ENCODE measurements around the gene GRAMD4. TPM values are rescaled to one million over a fixed set of nuclear protein-coding genes. Genes with fewer than 3 reads are reported as not detected.

Gene GRAMD4
- total and polyA plus RNA-seq, 2 donors (not counting 1 experiment from before 2014, with no cell fraction given): 17.0 to 88.1 TPM

- Histone ChIP-seq H4K20me1 (ENCODE audit: control insufficient read depth, insufficient read depth, low read length, poor library complexity, severe bottlenecking) (peaks cover 23% of the 10 kb centered on the region), H3K36me3 (replicated peaks in 1 of 2; ENCODE audit: control extremely low read depth in 1 of 2, control insufficient read depth in 1 of 2, extremely low read depth in 1 of 2, insufficient read depth in 2 of 2, low read length in 1 of 2) (peaks cover 15 to 60% of the 10 kb centered on the region in 2 experiments), H3K9me3 (ENCODE audit: control extremely low read depth in 1 of 3, control insufficient read depth in 2 of 3, insufficient read depth in 1 of 3, low read length in 2 of 3) (no peaks in the 10 kb centered on the region), H3K27me3 (replicated peaks in 1 of 4; ENCODE audit: control extremely low read depth in 1 of 4, control insufficient read depth in 3 of 4, insufficient read depth in 4 of 4, low read length in 3 of 4) (no peaks in the 10 kb centered on the region), H3K4me2 (replicated peaks; ENCODE audit: low read depth, low read length, poor library complexity, severe bottlenecking) (no peak overlapping the region), H3K79me2 (ENCODE audit: control insufficient read depth, insufficient read depth, low read length) (peaks cover 17% of the 10 kb centered on the region), H3K27ac (ENCODE audit: low read length in 2 of 2) (no peak overlapping the region), H2AFZ (ENCODE audit: insufficient read depth, low read depth, low read length, poor library complexity, severe bottlenecking) (no peak overlapping the region), H3K4me3 (ENCODE audit: control extremely low read depth in 1 of 5, extremely low read depth in 1 of 5, insufficient read depth in 1 of 5, low read depth in 2 of 5, low read length in 4 of 5) (no peak overlapping the region), H3K4me1 (ENCODE audit: control insufficient read depth in 2 of 2, insufficient read depth in 2 of 2, low read length in 2 of 2) (no peaks in the 10 kb centered on the region), H3K9ac (ENCODE audit: low read length) (no peak overlapping the region)
- no peaks in the 10 kb centered on the region for H3K4me1 Mint-ChIP-seq
- no peak overlapping the region for H3K4me3 Mint-ChIP-seq
- 100% methylated on average over 3 of the region's 4 CpGs for WGBS (ENCODE audit: insufficient coverage)
- POLR2A ChIA-PET: no interaction called here
- no peak overlapping the region for H3K27ac Mint-ChIP-seq
- ATAC-seq (ENCODE audit: low read depth) (no peak), DNase-seq (no peak)
- intact Hi-C loops (cut with micrococcal nuclease): no loop called here
- CTCF ChIA-PET: no interaction called here
- TF ChIP-seq CTCF (IDR thresholded peaks at IDR 0.05): no peak
- TF ChIP-seq EZH2 (IDR thresholded peaks at IDR 0.05; ENCODE audit: borderline replicate concordance, insufficient read depth, low read depth, low read length, poor library complexity, severe bottlenecking): no peak
- H3K9me3 Mint-ChIP-seq (ENCODE audit: insufficient read depth): no peaks in the 10 kb centered on the region
- no peaks in the 10 kb centered on the region for H3K27me3 Mint-ChIP-seq
Measured at GRCh38 chr22:46714550-46714949, 94.4 kb downstream of the GRAMD4 start.

- Mint-ChIP-seq H3K4me3 (no peak overlapping the region), H3K27ac (no peak overlapping the region), H3K27me3 (no peaks in the 10 kb centered on the region), H3K4me1 (no peaks in the 10 kb centered on the region), H3K9me3 (ENCODE audit: insufficient read depth) (no peaks in the 10 kb centered on the region)
- intact Hi-C loops (cut with micrococcal nuclease): no loop called here
- no peak overlapping the region for H3K4me3 ChIP-seq (ENCODE audit: control extremely low read depth in 1 of 5, extremely low read depth in 1 of 5, insufficient read depth in 1 of 5, low read depth in 2 of 5, low read length in 4 of 5)
- H4K20me1 ChIP-seq (ENCODE audit: control insufficient read depth, insufficient read depth, low read length, poor library complexity, severe bottlenecking): peaks cover 48% of the 10 kb centered on the region
- H3K79me2 ChIP-seq (ENCODE audit: control insufficient read depth, insufficient read depth, low read length): peaks cover 37% of the 10 kb centered on the region
- H3K9ac ChIP-seq (ENCODE audit: low read length): no peak overlapping the region
- H3K4me2 ChIP-seq (replicated peaks; ENCODE audit: low read depth, low read length, poor library complexity, severe bottlenecking): no peak overlapping the region
- ChIA-PET CTCF (interaction anchor here (1.1 kb wide), 1 partner anchor 157 kb away, joined by 4 read pairs; no protein-coding TSS in a partner anchor), POLR2A (no interaction called here)
- H2AFZ ChIP-seq (ENCODE audit: insufficient read depth, low read depth, low read length, poor library complexity, severe bottlenecking): no peak overlapping the region
- H3K27ac ChIP-seq (ENCODE audit: low read length in 2 of 2): no peak overlapping the region
- no peaks in the 10 kb centered on the region for H3K9me3 ChIP-seq (ENCODE audit: control extremely low read depth in 1 of 3, control insufficient read depth in 2 of 3, insufficient read depth in 1 of 3, low read length in 2 of 3)
- TF ChIP-seq EZH2 (IDR thresholded peaks at IDR 0.05; ENCODE audit: borderline replicate concordance, insufficient read depth, low read depth, low read length, poor library complexity, severe bottlenecking) (no peak), CTCF (IDR thresholded peaks at IDR 0.05) (no peak)
- peaks cover 6 to 45% of the 10 kb centered on the region in 2 experiments for H3K36me3 ChIP-seq (replicated peaks in 1 of 2; ENCODE audit: control extremely low read depth in 1 of 2, control insufficient read depth in 1 of 2, extremely low read depth in 1 of 2, insufficient read depth in 2 of 2, low read length in 1 of 2)
- 92% methylated on average over 11 of the region's 11 CpGs for WGBS (ENCODE audit: insufficient coverage)
- no peaks in the 10 kb centered on the region for H3K4me1 ChIP-seq (ENCODE audit: control insufficient read depth in 2 of 2, insufficient read depth in 2 of 2, low read length in 2 of 2)
- no peak for DNase-seq
- H3K27me3 ChIP-seq (replicated peaks in 1 of 4; ENCODE audit: control extremely low read depth in 1 of 4, control insufficient read depth in 3 of 4, insufficient read depth in 4 of 4, low read length in 3 of 4): no peaks in the 10 kb centered on the region
- no peak for ATAC-seq (ENCODE audit: low read depth)
Measured at GRCh38 chr22:46719921-46720320, 99.7 kb downstream of the GRAMD4 start.

Measured in B cell (primary cell).